ENCODE measurements around the gene RXRA.
A peak's percentile ranks its signal among the peaks of the same experiment; 100 is the strongest.
"Not testable (repeated sequence)": the region's sequence is repeated elsewhere in the genome, so short reads cannot be mapped to it uniquely, and the experiment has no call there.

The RXRA gene

GRCh38 chr9:134294153-134295071, 31.8 kb upstream of the RXRA start:
- no peak for DNase-seq

- no peak for DNase-seq
These were observed 31.0 kb upstream of the RXRA start for GRCh38 chr9:134295101-134295745.

- DNase-seq, result no peak
These were observed 30.5 kb upstream of the RXRA start for GRCh38 chr9:134295746-134296250.

- DNase-seq, result no peak
These were observed 29.8 kb upstream of the RXRA start for GRCh38 chr9:134296301-134297082.

- DNase-seq, result no peak
These were observed 29.2 kb upstream of the RXRA start for GRCh38 chr9:134297083-134297410.

- no peak for DNase-seq
These were observed 28.7 kb upstream of the RXRA start for GRCh38 chr9:134297576-134297975.

- no peak for DNase-seq
These were observed 28.3 kb upstream of the RXRA start for GRCh38 chr9:134298000-134298399.

- no peak for DNase-seq
These were observed 27.2 kb upstream of the RXRA start for GRCh38 chr9:134299068-134299467.

GRCh38 chr9:134299883-134300282, 26.4 kb upstream of the RXRA start:
- no peak for DNase-seq

GRCh38 chr9:134301387-134302129, 24.7 kb upstream of the RXRA start:
- peak; percentile 71 for DNase-seq

GRCh38 chr9:134302130-134302817, 24.0 kb upstream of the RXRA start:
- no peak for DNase-seq

GRCh38 chr9:134303601-134304000, 22.7 kb upstream of the RXRA start:
- DNase-seq, result no peak

- no peak for DNase-seq
These were observed 22.0 kb upstream of the RXRA start for GRCh38 chr9:134304261-134304660.

- DNase-seq, result no peak
These were observed 21.6 kb upstream of the RXRA start for GRCh38 chr9:134304690-134305089.

GRCh38 chr9:134305533-134305932, 20.7 kb upstream of the RXRA start:
- DNase-seq, result no peak

GRCh38 chr9:134306042-134306441, 20.2 kb upstream of the RXRA start:
- DNase-seq, result not testable (repeated sequence)

- DNase-seq, result no peak
These were observed 19.3 kb upstream of the RXRA start for GRCh38 chr9:134306636-134307600.

GRCh38 chr9:134307674-134308638, 18.3 kb upstream of the RXRA start:
- DNase-seq, result no peak

GRCh38 chr9:134308639-134309220, 17.5 kb upstream of the RXRA start:
- not testable (repeated sequence) for DNase-seq
